GM23338 (cell line): Measurements from ENCODE around the gene CLASRP. TPM values are rescaled to one million over a fixed set of nuclear protein-coding genes. Genes with fewer than 3 reads are reported as not detected.

ENCODE experiments used
- ATAC-seq: fragments of 200-7000 bp; cut with Tn5 transposase; 3 replicates; pipeline ENCODE4 v1.9.1; 2020
- DNase-seq: peaks from one replicate; pipeline ENCODE4 v3.0.0-alpha.2; 2015; ENCODE audit warnings: low spot score
- H2AFZ ChIP-seq: fragments of 200-600 bp; sonication (generic); 2 replicates; pipeline ENCODE4 v1.8.0; 2016; ENCODE audit warnings: antibody characterized with exemption, mild to moderate bottlenecking, moderate library complexity
- H3F3A ChIP-seq: fragments of 200-600 bp; sonication (generic); replicated peaks from 2 replicates; pipeline ENCODE4 v1.8.0; 2017; ENCODE audit warnings: antibody characterized with exemption, mixed run types, low read depth
- H3K27ac ChIP-seq: fragments of 200-600 bp; sonication (generic); 2 replicates; pipeline ENCODE4 v1.6.1; 2016; ENCODE audit warnings: low read depth
- H3K27me3 ChIP-seq: fragments of 200-600 bp; sonication (generic); 2 replicates; pipeline ENCODE4 v1.8.0; 2016; ENCODE audit warnings: mild to moderate bottlenecking, mixed run types, moderate library complexity; ENCODE audit not compliant: insufficient read depth
- H3K36me3 ChIP-seq: fragments of 200-600 bp; sonication (generic); 2 replicates; pipeline ENCODE4 v1.8.0; 2016; ENCODE audit warnings: mild to moderate bottlenecking; ENCODE audit not compliant: insufficient read depth
- H3K4me1 ChIP-seq: fragments of 200-600 bp; sonication (generic); 2 replicates; pipeline ENCODE4 v1.8.0; 2016; ENCODE audit warnings: mild to moderate bottlenecking, moderate library complexity; ENCODE audit not compliant: insufficient read depth
- H3K4me2 ChIP-seq: fragments of 200-600 bp; sonication (generic); 2 replicates; pipeline ENCODE4 v1.7.1; 2017; ENCODE audit warnings: mixed run types
- H3K4me3 ChIP-seq: fragments of 200-600 bp; sonication (generic); 2 replicates; pipeline ENCODE4 v1.6.1; 2016; ENCODE audit warnings: mixed run types
- H3K79me2 ChIP-seq: fragments of 200-600 bp; sonication (generic); replicated peaks from 2 replicates; pipeline ENCODE4 v1.8.0; 2017; ENCODE audit warnings: mild to moderate bottlenecking; ENCODE audit not compliant: insufficient read depth
- H3K9me2 ChIP-seq: fragments of 200-600 bp; sonication (generic); 2 replicates; pipeline ENCODE4 v1.8.0; 2017; ENCODE audit not compliant: insufficient read depth
- H4K20me1 ChIP-seq: fragments of 200-600 bp; sonication (generic); replicated peaks from 2 replicates; pipeline ENCODE4 v1.8.0; 2017; ENCODE audit warnings: mild to moderate bottlenecking; ENCODE audit not compliant: insufficient read depth
- H3K27ac Mint-ChIP-seq: 2 replicates; pipeline ENCODE4 v1.8.0; 2020; ENCODE audit warnings: inconsistent platforms, mild to moderate bottlenecking, moderate library complexity, mixed read lengths
- H3K27me3 Mint-ChIP-seq: 3 replicates; pipeline ENCODE4 v1.8.0; 2022; ENCODE audit warnings: low read depth, mild to moderate bottlenecking, moderate library complexity, mixed read lengths, inconsistent platforms; ENCODE audit not compliant: insufficient read depth, poor library complexity
- H3K36me3 Mint-ChIP-seq: 3 replicates; pipeline ENCODE4 v1.8.0; 2021; ENCODE audit warnings: low read depth, mild to moderate bottlenecking, inconsistent platforms, moderate library complexity, mixed read lengths
- H3K4me1 Mint-ChIP-seq: 3 replicates; pipeline ENCODE4 v1.8.0; 2020; ENCODE audit warnings: mild to moderate bottlenecking, inconsistent platforms, mixed read lengths
- H3K4me3 Mint-ChIP-seq: 3 replicates; pipeline ENCODE4 v1.8.0; 2021; ENCODE audit warnings: moderate library complexity, mild to moderate bottlenecking, inconsistent platforms, mixed read lengths
- H3K9me3 Mint-ChIP-seq: 3 replicates; pipeline ENCODE4 v1.8.0; 2020; ENCODE audit warnings: moderate library complexity, mild to moderate bottlenecking, inconsistent platforms, mixed read lengths
- CREB1 ChIP-seq: fragments of 250-450 bp; sonication (Bioruptor Pico); IDR thresholded peaks from 2 replicates; pipeline ENCODE4 v1.5.0; 2020; ENCODE audit warnings: low read depth, mild to moderate bottlenecking, moderate library complexity
- CTCF ChIP-seq, 2 experiments: fragments of 200-600 bp in 1 of 2; sonication (generic) in 1 of 2; conservative IDR thresholded peaks; 2 replicates each; pipeline versions ENCODE4 v1.5.1 to v1.6.1; 2016 to 2017; ENCODE audit warnings: antibody characterized with exemption in 2 of 2, low read depth in 2 of 2, mild to moderate bottlenecking in 2 of 2, moderate library complexity in 1 of 2
- EZH2 ChIP-seq: fragments of 200-600 bp; sonication (generic); IDR thresholded peaks from one replicate; pipeline ENCODE4 v1.8.0; 2017; ENCODE audit warnings: antibody characterized with exemption, mild to moderate bottlenecking, low read depth; ENCODE audit not compliant: unreplicated experiment
- EZH2phosphoT487 ChIP-seq: fragments of 200-600 bp; sonication (generic); IDR thresholded peaks from one replicate; pipeline ENCODE4 v1.8.1; 2018; ENCODE audit warnings: antibody characterized with exemption; ENCODE audit not compliant: unreplicated experiment
- JUNB ChIP-seq: IDR thresholded peaks from one replicate; pipeline ENCODE4 v1.6.1; 2016; ENCODE audit warnings: antibody characterized with exemption; ENCODE audit not compliant: unreplicated experiment
- NANOG ChIP-seq: IDR thresholded peaks from 2 replicates; pipeline ENCODE4 v1.6.1; 2016; ENCODE audit warnings: antibody characterized with exemption, borderline replicate concordance
- ZNF462 ChIP-seq: fragments of 250-450 bp; sonication (Bioruptor Pico); IDR thresholded peaks from 2 replicates; pipeline ENCODE4 v1.5.0; 2020; ENCODE audit warnings: mild to moderate bottlenecking, moderate library complexity
- polyA plus RNA-seq: library from polyadenylated mRNA; unstranded; fragments of >200 nt; fragmentation: Nextera tagmentation; extraction: Ambion mirVana; gene quantifications from 2 replicates; pipeline ENCODE4 v1.2.1, GENCODE V29; 2016
- total RNA-seq: library from RNA; depleted of rRNA; stranded (reverse); fragments of >200 nt; shearing (Covaris generic); gene quantifications from 2 replicates; pipeline ENCODE4 v1.2.3, GENCODE V29; 2014
- TF ChIP-seq, protein P1 (sequence below): IDR thresholded peaks from 2 replicates; pipeline ENCODE4 v1.6.1; 2016; ENCODE audit warnings: antibody characterized with exemption

The CLASRP gene
- total and polyA plus RNA-seq, 2 experiments from 2014 or later = 27.1 to 78.7 TPM

GRCh38 chr19:45096700-45097099 is 57.9 kb downstream of the CLASRP start:
- Histone ChIP-seq H3F3A (no peaks in the 10 kb centered on the region), H3K27me3 (no peaks in the 10 kb centered on the region), H3K4me1 (peaks cover 22% of the 10 kb centered on the region), H3K4me3 (no peak overlapping the region), H4K20me1 (peaks cover 63% of the 10 kb centered on the region), H3K27ac (no peak overlapping the region), H3K79me2 (peaks cover 86% of the 10 kb centered on the region), H2AFZ (no peak overlapping the region), H3K9me2 (no peaks in the 10 kb centered on the region), H3K4me2 (no peak overlapping the region), H3K36me3 (no peaks in the 10 kb centered on the region)
- H3K27me3 Mint-ChIP-seq = peaks cover 29% of the 10 kb centered on the region
- DNase-seq (no peak), ATAC-seq (no peak)
- no peak for TF ChIP-seq EZH2
- no peak for TF ChIP-seq NANOG
- TF ChIP-seq CREB1 = no peak
- no peak for TF ChIP-seq EZH2phosphoT487
- no peak for TF ChIP-seq JUNB
- peaks cover 4% of the 10 kb centered on the region; the same call in 2 of the 3 replicates for H3K36me3 Mint-ChIP-seq
- H3K4me1 Mint-ChIP-seq = peaks cover 64% of the 10 kb centered on the region
- H3K27ac Mint-ChIP-seq = peak overlapping the region; percentile 71
- H3K9me3 Mint-ChIP-seq = no peaks in the 10 kb centered on the region
- peak overlapping the region; percentile 1; the same call in 1 of the 3 replicates for H3K4me3 Mint-ChIP-seq

DNA sequence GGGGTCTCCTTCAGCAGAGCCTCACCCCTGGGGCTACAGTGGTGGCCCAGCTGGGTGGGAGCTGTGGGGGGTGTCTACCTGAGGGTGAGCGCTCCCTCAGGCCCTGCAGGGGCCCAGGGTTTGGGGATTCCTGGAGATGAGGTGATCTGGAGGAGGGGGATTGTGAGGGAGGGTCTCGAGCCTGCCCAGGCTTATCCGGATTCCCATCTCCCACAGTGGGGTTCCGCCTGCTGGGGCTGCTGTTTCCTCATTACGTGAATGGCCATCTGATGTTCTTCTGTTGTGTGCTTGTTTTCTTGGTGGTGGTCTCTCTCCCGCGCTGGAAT is 58.6 kb downstream of the CLASRP start:
- Histone ChIP-seq H3K36me3 (no peaks in the 10 kb centered on the region), H3K79me2 (peaks cover 94% of the 10 kb centered on the region), H3K27me3 (no peaks in the 10 kb centered on the region), H3K27ac (no peak overlapping the region), H3K4me2 (no peak overlapping the region), H3F3A (no peaks in the 10 kb centered on the region), H3K9me2 (no peaks in the 10 kb centered on the region), H3K4me1 (peaks cover 22% of the 10 kb centered on the region), H3K4me3 (no peak overlapping the region), H2AFZ (no peak overlapping the region), H4K20me1 (peaks cover 68% of the 10 kb centered on the region)
- Mint-ChIP-seq H3K4me3 (no peak overlapping the region), H3K36me3 (peaks cover 4% of the 10 kb centered on the region; the same call in 2 of the 3 replicates), H3K27me3 (peaks cover 23% of the 10 kb centered on the region), H3K27ac (0 out of 2 replicates have a peak overlapping the region, but pooled peaks have one; percentile 54), H3K4me1 (peaks cover 68% of the 10 kb centered on the region), H3K9me3 (no peaks in the 10 kb centered on the region)
- DNase-seq = no peak
- TF ChIP-seq, protein P1, sequence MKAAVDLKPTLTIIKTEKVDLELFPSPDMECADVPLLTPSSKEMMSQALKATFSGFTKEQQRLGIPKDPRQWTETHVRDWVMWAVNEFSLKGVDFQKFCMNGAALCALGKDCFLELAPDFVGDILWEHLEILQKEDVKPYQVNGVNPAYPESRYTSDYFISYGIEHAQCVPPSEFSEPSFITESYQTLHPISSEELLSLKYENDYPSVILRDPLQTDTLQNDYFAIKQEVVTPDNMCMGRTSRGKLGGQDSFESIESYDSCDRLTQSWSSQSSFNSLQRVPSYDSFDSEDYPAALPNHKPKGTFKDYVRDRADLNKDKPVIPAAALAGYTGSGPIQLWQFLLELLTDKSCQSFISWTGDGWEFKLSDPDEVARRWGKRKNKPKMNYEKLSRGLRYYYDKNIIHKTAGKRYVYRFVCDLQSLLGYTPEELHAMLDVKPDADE = no peak
- TF ChIP-seq JUNB (no peak), EZH2 (no peak), ZNF462 (CRISPR knock-in tag) (no peak), EZH2phosphoT487 (no peak), CREB1 (no peak), CTCF (conservative IDR thresholded peaks at IDR 0.05; ENCODE audit: low read depth in 2 of 2) (no peak)
- no peak for ATAC-seq
